ENCODE data around the gene CDKN3.
A peak's percentile ranks its signal among the peaks of the same experiment; 100 is the strongest.

Gene CDKN3

DNA sequence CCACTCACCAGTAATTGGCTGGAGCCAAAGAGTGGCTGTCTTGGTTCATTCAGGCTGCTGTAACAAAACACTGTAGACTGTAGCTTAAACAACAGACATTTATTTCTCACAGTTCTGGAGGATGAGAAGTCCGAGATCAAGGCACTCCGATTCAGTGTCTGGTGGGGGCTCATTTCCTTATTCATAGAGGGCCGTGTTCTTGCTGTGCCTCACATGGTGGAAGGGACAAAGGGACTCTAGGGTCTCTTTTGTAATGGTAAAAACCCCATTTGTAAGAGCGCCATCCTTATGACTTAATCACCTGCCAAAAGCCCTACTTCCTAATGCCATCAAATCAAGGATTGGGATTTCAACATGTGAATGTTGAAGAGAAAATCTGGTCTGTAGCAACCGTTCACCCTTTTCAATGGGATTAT, 34.7 kb upstream of the CDKN3 start:
- no peak for DNase-seq (ENCODE audit: low read depth)
- no peak overlapping the region for H3K4me3 ChIP-seq (ENCODE audit: low read depth, low read length)
- no peak for TF ChIP-seq CTCF (IDR thresholded peaks at IDR 0.05; ENCODE audit: low read depth, low read length, missing control alignments)

GRCh38 chr14:54362759-54363437, 33.9 kb upstream of the CDKN3 start:
- H3K4me3 ChIP-seq (ENCODE audit: low read depth, low read length) = no peak overlapping the region
- no peak for TF ChIP-seq CTCF (IDR thresholded peaks at IDR 0.05; ENCODE audit: low read depth, low read length, missing control alignments)
- no peak for DNase-seq (ENCODE audit: low read depth)

DNA sequence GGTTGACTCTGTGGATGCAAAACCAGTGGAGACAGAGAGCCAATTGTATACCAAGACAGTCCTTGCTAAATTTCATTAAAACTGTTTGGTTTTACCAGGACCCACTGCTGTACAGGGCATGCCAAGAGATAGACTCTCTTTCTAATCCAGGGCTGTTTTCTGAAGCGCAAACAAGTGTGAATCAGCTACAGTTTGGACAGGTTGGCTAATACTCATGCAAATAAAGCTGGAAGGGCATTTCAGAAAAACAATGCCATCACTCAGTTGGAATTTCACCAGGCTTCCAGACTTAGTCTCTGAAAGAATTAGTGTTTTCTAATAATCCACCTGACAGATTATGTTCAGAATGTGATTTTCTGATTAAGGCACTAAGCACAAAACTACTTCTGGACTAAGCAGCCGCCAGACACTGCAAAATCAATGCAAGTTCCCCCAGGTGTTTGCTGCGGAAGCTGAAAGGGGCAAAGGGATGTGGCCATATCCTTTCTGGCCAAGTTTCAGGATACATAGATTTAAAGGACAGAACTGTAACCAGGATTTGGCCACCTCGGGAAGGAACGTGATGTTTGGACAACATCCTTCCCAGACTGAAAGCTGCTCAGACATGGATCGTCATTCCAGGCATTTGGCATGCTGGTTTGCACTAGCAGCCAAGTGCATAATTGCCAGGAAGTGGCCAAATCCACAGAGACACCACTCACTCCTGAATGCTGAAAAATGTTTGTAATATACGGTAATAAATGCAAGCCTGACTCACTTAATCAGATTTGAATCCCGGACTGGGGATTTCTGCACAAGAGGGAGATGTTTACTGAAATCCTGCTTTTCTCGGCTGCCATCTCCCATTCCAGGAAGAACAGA, 32.0 kb upstream of the CDKN3 start:
- H3K4me3 ChIP-seq (ENCODE audit: low read depth, low read length) = no peak overlapping the region
- no peak for TF ChIP-seq CTCF (IDR thresholded peaks at IDR 0.05; ENCODE audit: low read depth, low read length, missing control alignments)
- no peak for DNase-seq (ENCODE audit: low read depth)

DNA sequence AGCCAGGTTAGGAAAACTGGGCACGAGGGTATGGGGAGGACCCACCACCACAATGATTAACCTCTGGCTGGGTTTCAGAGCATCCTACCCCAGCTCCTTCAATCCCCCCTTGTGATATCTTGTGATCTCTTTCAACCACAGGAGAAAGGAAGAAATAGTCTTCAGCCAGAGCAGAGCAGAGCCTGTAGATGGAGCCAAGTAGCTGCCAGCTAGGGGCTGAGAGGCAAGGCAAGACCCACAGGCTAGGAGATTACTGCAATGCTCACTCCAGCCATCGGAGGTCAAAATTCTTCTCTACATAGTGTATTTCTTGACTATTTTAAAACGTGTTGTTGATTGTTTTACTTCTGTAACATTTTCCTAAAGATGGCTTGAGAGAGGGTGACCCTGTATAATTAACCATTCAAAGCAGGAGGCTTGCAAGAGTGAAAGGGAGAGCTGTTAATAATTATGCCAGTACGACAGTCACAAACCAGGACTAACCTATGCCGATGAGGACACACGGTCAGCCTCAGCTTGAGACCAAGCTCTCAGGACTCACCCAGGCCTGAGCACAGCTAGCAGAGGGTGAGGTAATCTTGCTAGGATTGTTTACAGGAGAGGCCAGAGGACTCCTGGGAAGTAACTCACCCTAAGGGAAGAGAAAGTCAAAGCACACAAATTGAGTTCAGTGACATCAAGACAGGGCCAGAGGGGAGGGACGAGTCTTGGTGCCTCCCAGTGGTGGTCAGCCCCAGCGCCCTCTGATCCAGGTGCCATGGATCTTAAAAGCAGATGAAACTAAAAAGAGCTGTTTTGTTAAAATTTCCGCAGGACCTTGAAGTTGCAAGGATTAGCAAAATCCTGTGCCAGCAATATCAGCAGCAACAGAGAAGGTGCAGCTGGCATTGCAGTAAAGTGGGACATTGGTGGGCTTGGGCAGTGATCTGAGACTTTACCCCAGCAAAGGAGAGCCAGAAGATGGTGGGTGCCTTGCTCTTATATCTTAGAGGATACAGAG, 29.8 kb upstream of the CDKN3 start:
- no peak overlapping the region for H3K4me3 ChIP-seq (ENCODE audit: low read depth, low read length)
- no peak for DNase-seq (ENCODE audit: low read depth)
- peak; percentile 52 for TF ChIP-seq CTCF (IDR thresholded peaks at IDR 0.05; ENCODE audit: low read depth, low read length, missing control alignments)

DNA sequence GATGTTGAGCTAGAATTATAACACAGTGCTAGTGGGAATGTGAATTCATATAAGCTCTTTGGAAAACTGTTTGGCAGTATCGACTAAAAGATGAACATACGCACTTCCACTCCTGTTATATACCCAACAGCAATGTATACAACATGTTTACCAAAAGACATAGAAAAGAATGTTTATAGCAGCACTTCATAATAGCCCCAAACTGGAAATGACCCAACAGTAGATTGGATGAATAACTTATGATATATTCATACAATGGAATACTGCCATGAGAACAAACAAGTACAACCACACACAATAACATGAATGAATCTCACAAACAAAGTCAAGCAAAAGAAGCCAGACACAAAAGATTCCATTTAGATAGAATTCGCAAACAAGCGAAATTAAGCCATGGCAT, 28.5 kb upstream of the CDKN3 start:
- H3K4me3 ChIP-seq (ENCODE audit: low read depth, low read length) = no peak overlapping the region
- DNase-seq (ENCODE audit: low read depth) = no peak
- TF ChIP-seq CTCF (IDR thresholded peaks at IDR 0.05; ENCODE audit: low read depth, low read length, missing control alignments) = no peak

DNA sequence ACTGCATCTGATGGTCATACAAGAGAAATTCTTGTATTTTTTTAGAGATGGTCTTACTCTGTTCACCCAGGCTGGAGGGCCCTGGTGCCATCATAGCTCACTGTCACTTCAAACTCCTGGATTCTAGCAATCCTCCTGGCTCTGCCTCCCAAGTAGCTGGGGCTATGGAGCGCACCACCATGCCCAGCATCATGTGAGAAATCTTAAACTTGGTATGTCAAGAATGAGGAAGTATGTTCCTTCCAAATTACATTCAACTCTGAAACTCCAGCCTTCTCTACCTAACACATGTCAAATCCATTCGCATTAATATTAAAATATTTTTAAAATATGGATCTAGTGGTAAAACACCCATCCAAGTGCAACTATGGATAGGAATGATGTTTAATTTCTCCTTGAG, 27.5 kb upstream of the CDKN3 start:
- no peak for TF ChIP-seq CTCF (IDR thresholded peaks at IDR 0.05; ENCODE audit: low read depth, low read length, missing control alignments)
- no peak for DNase-seq (ENCODE audit: low read depth)
- no peak overlapping the region for H3K4me3 ChIP-seq (ENCODE audit: low read depth, low read length)

All from GM12864 (cell line).